ENCODE data around the gene ADH1C. TPM values are rescaled to one million over a fixed set of nuclear protein-coding genes. Genes with fewer than 3 reads are reported as not detected.

ADH1C gene
- total RNA-seq, 1 experiment from 2014 or later = not detected

- no peaks in the 10 kb centered on the region for H3K9me3 ChIP-seq (ENCODE audit: control insufficient read depth, insufficient read depth, low read depth, low read length)
- H3K36me3 ChIP-seq (ENCODE audit: control insufficient read depth, insufficient read depth, low read length) = no peaks in the 10 kb centered on the region
- TF ChIP-seq REST (IDR thresholded peaks at IDR 0.05; ENCODE audit: insufficient read depth in 1 of 2, low read depth in 2 of 2, low read length in 1 of 2) (no peak), POLR2AphosphoS5 (IDR thresholded peaks at IDR 0.05; ENCODE audit: low read depth, low read length) (no peak), TCF7L2 (IDR thresholded peaks at IDR 0.05; ENCODE audit: low read depth, low read length) (no peak), SIN3A (IDR thresholded peaks at IDR 0.05; ENCODE audit: borderline replicate concordance, insufficient read depth, low read depth, low read length) (no peak), CTCF (IDR thresholded peaks at IDR 0.05) (no peak)
- H3K27ac ChIP-seq (ENCODE audit: low read length) = no peak overlapping the region
- no TSS peak for BruUV-seq (replicated peaks)
- intact Hi-C loops (cut with micrococcal nuclease; ENCODE audit: unreplicated experiment) (no loop called here), in situ Hi-C loops (cut with HindIII; ENCODE audit: low pct_unique_long_range_greater_than_20kb, low sequenced_read_pairs) (no loop called here)
- ATAC-seq = no peak
- ChIA-PET CTCF (no interaction called here), POLR2A (no interaction called here)
- H3K4me3 ChIP-seq (ENCODE audit: low read depth in 2 of 2, low read length in 2 of 2) = no peak overlapping the region
- H3K4me1 ChIP-seq (ENCODE audit: control insufficient read depth, insufficient read depth, low read length) = no peaks in the 10 kb centered on the region
- no peaks in the 10 kb centered on the region for H3K27me3 ChIP-seq (ENCODE audit: control insufficient read depth, insufficient read depth, low read length)
- no peak for DNase-seq (ENCODE audit: low read depth, low spot score)
Measured at GRCh38 chr4:99366491-99366890, 13.9 kb upstream of the ADH1C start.

DNA sequence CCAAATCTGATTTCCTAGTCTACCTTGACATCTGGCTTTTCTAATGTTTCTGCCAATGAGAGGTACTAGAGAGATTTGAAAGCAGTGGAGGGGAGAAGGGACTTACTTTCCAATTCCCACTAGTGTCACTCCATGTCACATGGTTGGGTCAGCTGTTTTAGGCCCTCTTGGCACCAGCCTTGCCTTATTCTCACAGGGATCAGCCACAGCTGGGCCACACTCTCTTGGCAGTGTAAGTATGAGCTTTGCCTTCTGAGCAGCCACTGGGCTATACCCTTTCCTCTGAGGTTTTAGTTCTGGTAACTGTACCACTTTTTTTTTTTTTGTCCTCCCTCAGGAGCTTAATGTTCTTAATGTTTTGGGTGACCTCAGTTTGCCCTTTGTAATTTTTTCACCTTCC lies 10.2 kb upstream of the ADH1C start:
- Histone ChIP-seq H3K36me3 (ENCODE audit: control insufficient read depth, insufficient read depth, low read length) (no peaks in the 10 kb centered on the region), H3K9me3 (ENCODE audit: control insufficient read depth, insufficient read depth, low read depth, low read length) (no peaks in the 10 kb centered on the region), H3K4me3 (ENCODE audit: low read depth in 2 of 2, low read length in 2 of 2) (no peak overlapping the region), H3K4me1 (ENCODE audit: control insufficient read depth, insufficient read depth, low read length) (no peaks in the 10 kb centered on the region), H3K27me3 (ENCODE audit: control insufficient read depth, insufficient read depth, low read length) (no peaks in the 10 kb centered on the region), H3K27ac (ENCODE audit: low read length) (no peak overlapping the region)
- BruUV-seq (replicated peaks) = no TSS peak
- intact Hi-C loops (cut with micrococcal nuclease; ENCODE audit: unreplicated experiment) (no loop called here), in situ Hi-C loops (cut with HindIII; ENCODE audit: low pct_unique_long_range_greater_than_20kb, low sequenced_read_pairs) (no loop called here)
- ChIA-PET CTCF (interaction anchor here (0.6 kb wide), 1 partner anchor 1357 kb away, joined by 3 read pairs; no protein-coding TSS in a partner anchor), POLR2A (no interaction called here)
- DNase-seq (ENCODE audit: low read depth, low spot score) (no peak), ATAC-seq (no peak)
- TF ChIP-seq CTCF (IDR thresholded peaks at IDR 0.05) = no peak
- TF ChIP-seq REST (IDR thresholded peaks at IDR 0.05; ENCODE audit: insufficient read depth in 1 of 2, low read depth in 2 of 2, low read length in 1 of 2) = no peak
- TF ChIP-seq POLR2AphosphoS5 (IDR thresholded peaks at IDR 0.05; ENCODE audit: low read depth, low read length) = no peak
- no peak for TF ChIP-seq TCF7L2 (IDR thresholded peaks at IDR 0.05; ENCODE audit: low read depth, low read length)
- no peak for TF ChIP-seq SIN3A (IDR thresholded peaks at IDR 0.05; ENCODE audit: borderline replicate concordance, insufficient read depth, low read depth, low read length)
